OCI-LY3 (cell line): ENCODE data around the gene CRYBA2.

Source experiments
- H2AFZ ChIP-seq: fragments of 200-600, 300-600 bp; shearing (Covaris generic); 2 replicates; pipeline ENCODE4 v1.6.0; 2014; ENCODE audit warnings: antibody characterized with exemption, low read depth, low read length
- H3K27ac ChIP-seq: fragments of 200-600, 300-600 bp; sonication (generic); 2 replicates; pipeline ENCODE4 v1.5.1; 2014; ENCODE audit warnings: mild to moderate bottlenecking, low read length, moderate library complexity, mixed read lengths
- H3K27me3 ChIP-seq: fragments of 200-600, 300-600 bp; sonication (generic); 2 replicates; pipeline ENCODE4 v1.6.1; 2014; ENCODE audit warnings: low read depth, low read length, mixed read lengths
- H3K36me3 ChIP-seq: fragments of 200-600, 300-600 bp; sonication (generic); replicated peaks from 2 replicates; pipeline ENCODE3; 2014; ENCODE audit warnings: low read depth, low read length, mixed read lengths
- H3K4me1 ChIP-seq: fragments of 300-600, 200-600 bp; sonication (generic); 2 replicates; pipeline ENCODE4 v1.6.1; 2014; ENCODE audit warnings: low read length, mixed read lengths
- H3K4me2 ChIP-seq: fragments of 200-600, 300-600 bp; sonication (generic); 2 replicates; pipeline ENCODE4 v1.6.1; 2014; ENCODE audit warnings: low read length, mixed read lengths
- H3K4me3 ChIP-seq: fragments of 300-600, 200-600 bp; sonication (generic); 2 replicates; pipeline ENCODE4 v1.5.1; 2014; ENCODE audit warnings: antibody characterized with exemption, mild to moderate bottlenecking, low read length, moderate library complexity
- H3K79me2 ChIP-seq: fragments of 300-600, 200-600 bp; shearing (Covaris generic); 2 replicates; pipeline ENCODE4 v1.6.1; 2014; ENCODE audit warnings: mild to moderate bottlenecking, low read length, mixed read lengths
- H3K9ac ChIP-seq: fragments of 300-600, 200-600 bp; shearing (Covaris generic); 2 replicates; pipeline ENCODE4 v1.6.0; 2014; ENCODE audit warnings: mild to moderate bottlenecking, low read length, moderate library complexity
- H3K9me3 ChIP-seq: fragments of 200-600, 300-600 bp; shearing (Covaris generic); 2 replicates; pipeline ENCODE4 v1.6.1; 2014; ENCODE audit warnings: low read length, mixed read lengths; ENCODE audit not compliant: insufficient read depth
- H4K20me1 ChIP-seq: fragments of 200-600, 300-600 bp; sonication (generic); 2 replicates; pipeline ENCODE4 v1.6.1; 2016; ENCODE audit warnings: low read length, mixed read lengths; ENCODE audit not compliant: insufficient read depth
- EZH2phosphoT487 ChIP-seq: fragments of 200-600 bp; shearing (Covaris generic); IDR thresholded peaks from 2 replicates; pipeline ENCODE4 v1.6.1; 2018; ENCODE audit warnings: antibody characterized with exemption, mixed run types, low read depth
- TF ChIP-seq, protein P1 (sequence below): fragments of 200-600, 300-600 bp; sonication (generic); IDR thresholded peaks from 2 replicates; pipeline ENCODE4 v1.5.1; 2014; ENCODE audit warnings: antibody characterized with exemption, low read length, low read depth

CRYBA2 gene

GRCh38 chr2:218980735-218981389 lies 12.4 kb downstream of the CRYBA2 start:
- Histone ChIP-seq H3K9me3 (no peaks in the 10 kb centered on the region), H3K27me3 (0 out of 2 replicates have a peak, but pooled peaks cover 2% of the 10 kb centered on the region), H3K36me3 (no peaks in the 10 kb centered on the region), H4K20me1 (no peaks in the 10 kb centered on the region), H3K4me3 (peak overlapping the region; percentile 84), H3K4me1 (peaks cover 5% of the 10 kb centered on the region), H3K9ac (peak overlapping the region; percentile 75), H3K27ac (peak overlapping the region; percentile 66), H3K4me2 (peak overlapping the region; percentile 76), H3K79me2 (peaks cover 2% of the 10 kb centered on the region; the same call in 1 of the 2 replicates), H2AFZ (peak overlapping the region; percentile 71)
- no peak for TF ChIP-seq EZH2phosphoT487
- TF ChIP-seq, protein P1, sequence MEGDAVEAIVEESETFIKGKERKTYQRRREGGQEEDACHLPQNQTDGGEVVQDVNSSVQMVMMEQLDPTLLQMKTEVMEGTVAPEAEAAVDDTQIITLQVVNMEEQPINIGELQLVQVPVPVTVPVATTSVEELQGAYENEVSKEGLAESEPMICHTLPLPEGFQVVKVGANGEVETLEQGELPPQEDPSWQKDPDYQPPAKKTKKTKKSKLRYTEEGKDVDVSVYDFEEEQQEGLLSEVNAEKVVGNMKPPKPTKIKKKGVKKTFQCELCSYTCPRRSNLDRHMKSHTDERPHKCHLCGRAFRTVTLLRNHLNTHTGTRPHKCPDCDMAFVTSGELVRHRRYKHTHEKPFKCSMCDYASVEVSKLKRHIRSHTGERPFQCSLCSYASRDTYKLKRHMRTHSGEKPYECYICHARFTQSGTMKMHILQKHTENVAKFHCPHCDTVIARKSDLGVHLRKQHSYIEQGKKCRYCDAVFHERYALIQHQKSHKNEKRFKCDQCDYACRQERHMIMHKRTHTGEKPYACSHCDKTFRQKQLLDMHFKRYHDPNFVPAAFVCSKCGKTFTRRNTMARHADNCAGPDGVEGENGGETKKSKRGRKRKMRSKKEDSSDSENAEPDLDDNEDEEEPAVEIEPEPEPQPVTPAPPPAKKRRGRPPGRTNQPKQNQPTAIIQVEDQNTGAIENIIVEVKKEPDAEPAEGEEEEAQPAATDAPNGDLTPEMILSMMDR: no peak

DNA sequence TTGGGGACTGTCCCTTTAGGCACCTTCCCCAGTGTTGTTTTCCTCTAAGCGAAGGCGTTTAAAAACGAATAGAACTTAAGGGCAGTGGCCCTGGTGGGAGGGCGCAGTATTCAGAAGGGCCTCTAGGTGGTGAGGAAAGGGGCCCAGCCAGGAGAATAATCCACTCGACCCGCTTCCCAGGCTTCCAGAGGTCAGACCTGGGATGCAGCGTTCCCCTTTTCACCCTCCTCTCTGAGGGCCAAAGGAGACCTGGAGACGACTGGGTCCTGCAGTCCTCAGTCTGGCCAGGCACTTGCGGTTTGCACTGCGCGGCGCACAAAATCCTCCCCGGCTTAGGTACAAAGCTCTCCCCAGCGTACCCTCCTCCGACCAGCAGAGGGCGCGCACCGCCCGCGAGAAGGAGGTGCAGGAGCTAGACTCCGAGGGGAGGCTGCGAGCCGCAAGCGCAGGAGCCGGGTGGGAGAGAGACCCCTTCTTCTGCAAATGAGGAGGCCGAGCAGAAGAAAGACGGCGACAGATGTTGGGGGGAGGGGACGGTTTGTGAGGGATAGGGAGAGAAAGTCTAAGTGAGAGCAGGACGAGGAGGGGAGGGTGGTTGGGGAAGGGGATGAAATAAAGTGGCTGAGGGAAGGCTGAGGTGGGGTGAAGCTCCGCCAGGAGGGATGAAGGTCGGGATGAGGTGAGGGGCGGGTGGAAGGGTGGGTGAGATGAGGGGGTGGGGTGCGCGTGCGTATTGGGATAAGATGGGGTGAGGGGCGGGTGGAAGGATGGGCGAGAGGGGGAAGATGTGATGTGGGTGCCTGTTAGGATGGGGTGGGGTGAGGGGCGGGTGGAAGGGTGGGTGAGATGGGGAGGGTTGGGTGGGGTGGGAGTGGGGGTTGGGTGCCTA lies 13.1 kb downstream of the CRYBA2 start:
- peak overlapping the region; percentile 70 for H3K27ac ChIP-seq
- no peaks in the 10 kb centered on the region for H4K20me1 ChIP-seq
- H3K9me3 ChIP-seq: no peaks in the 10 kb centered on the region
- H2AFZ ChIP-seq: peak overlapping the region; percentile 99
- peak overlapping the region; percentile 87 for H3K4me2 ChIP-seq
- H3K4me3 ChIP-seq: peak overlapping the region; percentile 84
- H3K27me3 ChIP-seq: 0 out of 2 replicates have a peak, but pooled peaks cover 2% of the 10 kb centered on the region
- H3K79me2 ChIP-seq: peaks cover 2% of the 10 kb centered on the region; the same call in 1 of the 2 replicates
- H3K36me3 ChIP-seq: no peaks in the 10 kb centered on the region
- TF ChIP-seq EZH2phosphoT487: no peak
- TF ChIP-seq, protein P1: peak; percentile 91
- H3K9ac ChIP-seq: peak overlapping the region; percentile 78
- peaks cover 5% of the 10 kb centered on the region for H3K4me1 ChIP-seq

GRCh38 chr2:218975060-218975777 lies 18.0 kb downstream of the CRYBA2 start:
- H3K4me2 ChIP-seq: no peak overlapping the region
- H3K27me3 ChIP-seq: peaks cover 16% of the 10 kb centered on the region
- H3K79me2 ChIP-seq: no peaks in the 10 kb centered on the region
- peaks cover 5% of the 10 kb centered on the region for H3K4me1 ChIP-seq
- H3K36me3 ChIP-seq: no peaks in the 10 kb centered on the region
- H4K20me1 ChIP-seq: no peaks in the 10 kb centered on the region
- H3K27ac ChIP-seq: no peak overlapping the region
- no peaks in the 10 kb centered on the region for H3K9me3 ChIP-seq
- H3K4me3 ChIP-seq: no peak overlapping the region
- TF ChIP-seq EZH2phosphoT487: no peak
- TF ChIP-seq, protein P1: no peak
- H2AFZ ChIP-seq: no peak overlapping the region
- no peak overlapping the region for H3K9ac ChIP-seq

GRCh38 chr2:218970894-218971293 lies 22.3 kb downstream of the CRYBA2 start:
- H2AFZ ChIP-seq: no peak overlapping the region
- H3K4me1 ChIP-seq: no peaks in the 10 kb centered on the region
- no peak overlapping the region for H3K4me3 ChIP-seq
- no peaks in the 10 kb centered on the region for H3K79me2 ChIP-seq
- peaks cover 13% of the 10 kb centered on the region for H3K27me3 ChIP-seq
- H3K36me3 ChIP-seq: no peaks in the 10 kb centered on the region
- TF ChIP-seq EZH2phosphoT487: no peak
- TF ChIP-seq, protein P1: no peak
- no peaks in the 10 kb centered on the region for H4K20me1 ChIP-seq
- no peak overlapping the region for H3K4me2 ChIP-seq
- no peak overlapping the region for H3K27ac ChIP-seq
- no peaks in the 10 kb centered on the region for H3K9me3 ChIP-seq
- H3K9ac ChIP-seq: no peak overlapping the region
